NCI-H526 treated with DMSO at 0.1 percent for 48 hours (cell line): Measurements from ENCODE around the gene UBE2D2.
"Not testable (repeated sequence)": the region's sequence is repeated elsewhere in the genome, so short reads cannot be mapped to it uniquely, and the experiment has no call there.

Experiments
- DNase-seq: peaks from one replicate; lab custom pipeline; 2025; lab: John Stamatoyannopoulos, UW

UBE2D2 gene

GRCh38 chr5:139549162-139549894, 11.8 kb upstream of the UBE2D2 start:
- DNase-seq: no peak

GRCh38 chr5:139550051-139550872, 10.9 kb upstream of the UBE2D2 start:
- DNase-seq: not testable (repeated sequence)

GRCh38 chr5:139551191-139551889, 9.8 kb upstream of the UBE2D2 start:
- DNase-seq: no peak

GRCh38 chr5:139552893-139553575, 8.1 kb upstream of the UBE2D2 start:
- DNase-seq: no peak

GRCh38 chr5:139554264-139554663, 6.9 kb upstream of the UBE2D2 start:
- DNase-seq: no peak

GRCh38 chr5:139557811-139558210, 3.3 kb upstream of the UBE2D2 start:
- DNase-seq: no peak

GRCh38 chr5:139561655-139562451, 714 bp downstream of the UBE2D2 start:
- DNase-seq: no peak

- no peak for DNase-seq
Measured at GRCh38 chr5:139562847-139563246, 1.7 kb downstream of the UBE2D2 start.

GRCh38 chr5:139565411-139566305, 4.5 kb downstream of the UBE2D2 start:
- DNase-seq: no peak

GRCh38 chr5:139566611-139567010, 5.5 kb downstream of the UBE2D2 start:
- no peak for DNase-seq

- no peak for DNase-seq
Measured at GRCh38 chr5:139569270-139569955, 8.3 kb downstream of the UBE2D2 start.

- no peak for DNase-seq
Measured at GRCh38 chr5:139571543-139571942, 10.4 kb downstream of the UBE2D2 start.

GRCh38 chr5:139571966-139572365, 10.8 kb downstream of the UBE2D2 start:
- no peak for DNase-seq

GRCh38 chr5:139574641-139575312, 13.6 kb downstream of the UBE2D2 start:
- DNase-seq: peak; percentile 29

- no peak for DNase-seq
Measured at GRCh38 chr5:139575313-139575646, 14.1 kb downstream of the UBE2D2 start.

GRCh38 chr5:139575751-139576150, 14.6 kb downstream of the UBE2D2 start:
- no peak for DNase-seq

- no peak for DNase-seq
Measured at GRCh38 chr5:139577689-139578290, 16.7 kb downstream of the UBE2D2 start.

- no peak for DNase-seq
Measured at GRCh38 chr5:139578325-139578724, 17.2 kb downstream of the UBE2D2 start.

GRCh38 chr5:139582181-139582580, 21.0 kb downstream of the UBE2D2 start:
- DNase-seq: not testable (repeated sequence)
